ENCODE data around the gene RBM6.

DNA sequence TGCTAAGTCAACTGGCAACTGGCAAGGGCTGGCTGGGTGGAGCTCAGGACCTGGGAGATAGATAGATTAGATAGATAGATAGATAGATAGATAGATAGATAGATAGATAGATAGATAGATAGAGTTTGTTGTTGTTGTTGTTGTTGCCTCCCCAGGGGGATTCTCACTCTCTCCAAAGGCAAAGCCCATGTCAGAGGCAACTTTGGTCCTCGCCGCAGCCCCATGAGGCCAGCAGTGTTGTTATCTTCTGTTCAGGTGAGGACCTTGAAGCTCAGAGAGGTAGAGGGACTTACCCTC lies 28.9 kb upstream of the RBM6 start:
- TF ChIP-seq, protein P1, sequence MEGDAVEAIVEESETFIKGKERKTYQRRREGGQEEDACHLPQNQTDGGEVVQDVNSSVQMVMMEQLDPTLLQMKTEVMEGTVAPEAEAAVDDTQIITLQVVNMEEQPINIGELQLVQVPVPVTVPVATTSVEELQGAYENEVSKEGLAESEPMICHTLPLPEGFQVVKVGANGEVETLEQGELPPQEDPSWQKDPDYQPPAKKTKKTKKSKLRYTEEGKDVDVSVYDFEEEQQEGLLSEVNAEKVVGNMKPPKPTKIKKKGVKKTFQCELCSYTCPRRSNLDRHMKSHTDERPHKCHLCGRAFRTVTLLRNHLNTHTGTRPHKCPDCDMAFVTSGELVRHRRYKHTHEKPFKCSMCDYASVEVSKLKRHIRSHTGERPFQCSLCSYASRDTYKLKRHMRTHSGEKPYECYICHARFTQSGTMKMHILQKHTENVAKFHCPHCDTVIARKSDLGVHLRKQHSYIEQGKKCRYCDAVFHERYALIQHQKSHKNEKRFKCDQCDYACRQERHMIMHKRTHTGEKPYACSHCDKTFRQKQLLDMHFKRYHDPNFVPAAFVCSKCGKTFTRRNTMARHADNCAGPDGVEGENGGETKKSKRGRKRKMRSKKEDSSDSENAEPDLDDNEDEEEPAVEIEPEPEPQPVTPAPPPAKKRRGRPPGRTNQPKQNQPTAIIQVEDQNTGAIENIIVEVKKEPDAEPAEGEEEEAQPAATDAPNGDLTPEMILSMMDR (tag by site-specific recombination; IDR thresholded peaks at IDR 0.05): no peak
- TF ChIP-seq ZNF530 (tag by site-specific recombination; IDR thresholded peaks at IDR 0.05; ENCODE audit: low read depth): no peak
- no peak for TF ChIP-seq ZBTB1 (tag by site-specific recombination; IDR thresholded peaks at IDR 0.05)
- no peak for TF ChIP-seq ZNF112 (tag by site-specific recombination; IDR thresholded peaks at IDR 0.05)
- no peak for TF ChIP-seq ZNF660 (tag by site-specific recombination; IDR thresholded peaks at IDR 0.05)
- TF ChIP-seq, protein P2, sequence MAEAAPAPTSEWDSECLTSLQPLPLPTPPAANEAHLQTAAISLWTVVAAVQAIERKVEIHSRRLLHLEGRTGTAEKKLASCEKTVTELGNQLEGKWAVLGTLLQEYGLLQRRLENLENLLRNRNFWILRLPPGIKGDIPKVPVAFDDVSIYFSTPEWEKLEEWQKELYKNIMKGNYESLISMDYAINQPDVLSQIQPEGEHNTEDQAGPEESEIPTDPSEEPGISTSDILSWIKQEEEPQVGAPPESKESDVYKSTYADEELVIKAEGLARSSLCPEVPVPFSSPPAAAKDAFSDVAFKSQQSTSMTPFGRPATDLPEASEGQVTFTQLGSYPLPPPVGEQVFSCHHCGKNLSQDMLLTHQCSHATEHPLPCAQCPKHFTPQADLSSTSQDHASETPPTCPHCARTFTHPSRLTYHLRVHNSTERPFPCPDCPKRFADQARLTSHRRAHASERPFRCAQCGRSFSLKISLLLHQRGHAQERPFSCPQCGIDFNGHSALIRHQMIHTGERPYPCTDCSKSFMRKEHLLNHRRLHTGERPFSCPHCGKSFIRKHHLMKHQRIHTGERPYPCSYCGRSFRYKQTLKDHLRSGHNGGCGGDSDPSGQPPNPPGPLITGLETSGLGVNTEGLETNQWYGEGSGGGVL (tag by site-specific recombination; IDR thresholded peaks at IDR 0.05): no peak
- TF ChIP-seq, protein P3, sequence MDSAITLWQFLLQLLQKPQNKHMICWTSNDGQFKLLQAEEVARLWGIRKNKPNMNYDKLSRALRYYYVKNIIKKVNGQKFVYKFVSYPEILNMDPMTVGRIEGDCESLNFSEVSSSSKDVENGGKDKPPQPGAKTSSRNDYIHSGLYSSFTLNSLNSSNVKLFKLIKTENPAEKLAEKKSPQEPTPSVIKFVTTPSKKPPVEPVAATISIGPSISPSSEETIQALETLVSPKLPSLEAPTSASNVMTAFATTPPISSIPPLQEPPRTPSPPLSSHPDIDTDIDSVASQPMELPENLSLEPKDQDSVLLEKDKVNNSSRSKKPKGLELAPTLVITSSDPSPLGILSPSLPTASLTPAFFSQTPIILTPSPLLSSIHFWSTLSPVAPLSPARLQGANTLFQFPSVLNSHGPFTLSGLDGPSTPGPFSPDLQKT (IDR thresholded peaks at IDR 0.05; ENCODE audit: borderline replicate concordance, low read depth, low read length): no peak
- TF ChIP-seq, protein P4, sequence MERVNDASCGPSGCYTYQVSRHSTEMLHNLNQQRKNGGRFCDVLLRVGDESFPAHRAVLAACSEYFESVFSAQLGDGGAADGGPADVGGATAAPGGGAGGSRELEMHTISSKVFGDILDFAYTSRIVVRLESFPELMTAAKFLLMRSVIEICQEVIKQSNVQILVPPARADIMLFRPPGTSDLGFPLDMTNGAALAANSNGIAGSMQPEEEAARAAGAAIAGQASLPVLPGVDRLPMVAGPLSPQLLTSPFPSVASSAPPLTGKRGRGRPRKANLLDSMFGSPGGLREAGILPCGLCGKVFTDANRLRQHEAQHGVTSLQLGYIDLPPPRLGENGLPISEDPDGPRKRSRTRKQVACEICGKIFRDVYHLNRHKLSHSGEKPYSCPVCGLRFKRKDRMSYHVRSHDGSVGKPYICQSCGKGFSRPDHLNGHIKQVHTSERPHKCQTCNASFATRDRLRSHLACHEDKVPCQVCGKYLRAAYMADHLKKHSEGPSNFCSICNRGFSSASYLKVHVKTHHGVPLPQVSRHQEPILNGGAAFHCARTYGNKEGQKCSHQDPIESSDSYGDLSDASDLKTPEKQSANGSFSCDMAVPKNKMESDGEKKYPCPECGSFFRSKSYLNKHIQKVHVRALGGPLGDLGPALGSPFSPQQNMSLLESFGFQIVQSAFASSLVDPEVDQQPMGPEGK (tag by site-specific recombination; IDR thresholded peaks at IDR 0.05): no peak
- TF ChIP-seq ZNF785 (tag by site-specific recombination; IDR thresholded peaks at IDR 0.05): no peak
- no peak for TF ChIP-seq ZNF23 (tag by site-specific recombination; IDR thresholded peaks at IDR 0.05; ENCODE audit: borderline replicate concordance)
- no peak for TF ChIP-seq TCF7L2 (IDR thresholded peaks at IDR 0.05; ENCODE audit: borderline replicate concordance, low read depth, low read length)

Measured in HEK293 (cell line).